NCI-H2107 (cell line): Measurements from ENCODE around the gene HOXC5.

ENCODE experiments used
- DNase-seq: peaks from one replicate; lab custom pipeline; 2025; lab: John Stamatoyannopoulos, UW

The HOXC5 gene

DNA sequence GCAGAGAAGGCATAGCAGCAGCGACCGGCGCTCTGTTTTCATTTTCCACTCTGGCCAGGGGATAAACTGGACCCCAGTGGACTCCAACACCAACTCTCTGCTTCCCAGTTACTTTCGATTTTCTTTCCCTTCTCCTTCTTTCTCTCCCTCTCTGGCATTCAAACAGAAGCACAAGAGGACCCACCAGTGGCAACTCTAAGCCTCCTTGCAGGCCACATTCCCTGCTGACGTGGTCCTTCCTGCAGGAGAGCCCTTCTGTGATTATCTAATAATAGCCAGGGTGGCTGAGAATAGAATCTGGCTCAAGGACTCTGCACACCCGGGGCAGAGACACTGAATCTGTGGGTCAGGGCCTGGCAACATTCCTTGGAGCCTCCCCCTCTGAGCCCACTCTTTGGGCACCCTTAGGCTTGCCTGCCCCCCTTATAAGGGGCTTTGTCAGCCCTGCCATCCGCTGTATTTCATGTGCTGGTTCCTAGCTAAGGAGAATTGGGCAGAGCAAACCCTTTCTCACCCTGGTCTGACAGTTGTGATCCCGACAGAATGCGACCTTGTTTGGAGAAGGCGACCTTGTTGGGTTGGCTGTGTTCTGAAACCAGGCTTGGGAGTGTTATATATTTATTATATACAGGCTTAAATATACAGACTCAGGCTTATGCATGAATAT is 12.8 kb upstream of the HOXC5 start:
- no peak for DNase-seq

DNA sequence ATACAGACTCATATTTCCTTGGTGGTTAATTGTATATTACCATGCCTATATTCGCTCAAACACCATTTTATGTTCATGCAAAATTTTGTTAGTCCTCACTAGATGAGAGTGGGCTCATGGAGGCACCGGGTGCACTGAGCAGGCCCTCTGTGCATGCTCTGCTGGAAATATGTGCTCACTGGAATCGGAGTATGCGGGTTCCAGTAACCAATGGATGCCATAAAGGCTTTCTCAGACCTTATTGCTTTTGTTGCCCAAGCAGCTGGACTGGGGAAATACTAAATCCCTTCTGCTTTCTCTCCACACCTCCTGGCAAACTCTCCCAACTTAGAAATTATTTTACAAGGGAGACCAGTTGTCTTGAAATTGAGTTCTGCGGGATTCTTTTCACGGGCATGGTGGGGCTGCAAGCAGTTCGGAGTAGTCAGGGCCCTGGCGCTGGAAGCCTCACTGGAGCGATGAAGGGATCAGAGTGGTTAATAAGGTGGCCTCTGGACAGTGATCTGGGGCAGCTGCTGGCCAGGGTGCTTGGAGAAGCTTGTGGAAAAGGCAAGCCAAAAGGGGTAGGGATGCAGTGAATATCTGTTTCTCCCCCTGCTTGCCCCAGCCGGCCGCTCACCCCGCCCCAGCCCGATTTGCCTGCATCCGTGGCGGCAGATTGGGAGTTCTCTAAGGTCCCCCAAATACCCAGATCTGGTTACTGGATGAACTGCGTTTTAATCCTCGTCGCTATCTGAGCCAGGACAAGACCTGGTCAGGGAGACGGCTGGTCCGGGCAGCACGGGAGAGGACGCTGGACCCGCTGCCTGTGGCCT is 12.1 kb upstream of the HOXC5 start:
- no peak for DNase-seq

DNA sequence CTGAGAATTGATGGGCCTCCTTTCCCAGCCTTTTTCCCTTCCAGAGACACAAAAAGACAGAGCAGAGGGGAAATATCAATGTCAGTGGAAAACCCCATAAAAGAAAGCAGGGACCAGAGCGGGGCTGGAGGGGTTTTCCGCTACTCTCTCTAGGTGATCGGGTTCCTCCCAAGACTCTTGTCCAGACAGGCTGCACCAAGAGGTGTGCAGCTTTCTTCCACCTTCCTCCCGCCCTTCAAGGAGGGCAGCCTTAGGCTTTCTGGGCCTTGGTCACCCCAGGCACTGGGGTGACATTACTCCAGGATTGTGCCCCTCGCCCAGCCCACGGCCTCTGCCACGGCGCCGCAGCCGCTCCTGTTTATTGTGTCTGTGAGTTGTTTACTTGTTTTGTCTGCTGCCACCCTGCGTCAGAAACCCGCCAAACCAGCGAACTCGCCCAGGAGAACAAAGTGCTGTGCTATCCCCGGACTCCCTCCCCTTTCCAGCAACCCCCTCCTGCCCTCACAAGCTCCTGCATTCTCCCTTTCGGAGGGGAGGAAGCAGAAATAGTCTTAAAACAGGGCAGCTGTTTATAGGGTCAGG is 11.3 kb upstream of the HOXC5 start:
- no peak for DNase-seq

DNA sequence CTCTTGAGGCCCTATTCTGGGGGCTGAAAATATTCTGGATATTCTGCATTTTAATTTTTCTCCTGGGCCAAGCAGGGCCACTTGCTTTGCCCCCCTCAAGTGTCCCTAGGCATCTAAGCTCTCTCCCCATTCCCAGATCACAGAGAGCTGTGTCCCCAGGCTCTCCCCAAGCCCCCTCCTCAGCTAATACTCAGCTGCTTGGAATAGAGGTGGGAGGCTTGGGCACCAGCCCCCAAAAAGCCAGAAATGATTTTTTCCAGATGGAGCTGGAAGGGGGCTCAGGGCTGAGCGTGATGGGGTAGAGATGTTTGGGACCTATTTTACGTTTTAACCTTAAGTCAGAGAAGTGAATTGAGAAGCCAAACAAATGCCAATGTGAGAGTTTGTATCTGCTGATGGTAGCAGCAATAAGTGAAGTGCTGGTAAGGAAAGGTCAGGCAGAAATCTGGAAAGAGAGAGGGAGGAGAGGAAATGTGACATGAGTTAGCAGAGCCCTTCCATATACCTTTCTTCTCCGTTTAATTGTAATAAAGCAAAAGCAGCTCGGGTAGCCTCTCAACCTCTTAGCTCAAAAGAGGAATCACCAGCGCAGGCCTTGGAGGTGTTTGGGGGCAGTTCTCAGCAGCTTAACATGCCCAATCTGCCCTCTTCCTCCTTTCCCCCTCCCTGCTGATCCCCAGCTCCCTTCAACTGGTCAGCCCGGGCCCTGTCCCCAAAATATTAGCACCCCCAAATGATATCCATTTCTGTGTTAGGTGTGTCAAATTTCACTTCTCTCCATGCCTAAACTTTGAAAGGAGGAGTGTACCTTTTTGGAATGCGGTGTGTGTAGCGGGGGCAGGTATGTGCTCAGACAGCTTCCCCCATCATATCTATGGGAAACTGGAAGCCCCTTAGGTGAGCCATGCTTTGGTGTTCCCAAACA is 9.6 kb upstream of the HOXC5 start:
- DNase-seq: no peak

DNA sequence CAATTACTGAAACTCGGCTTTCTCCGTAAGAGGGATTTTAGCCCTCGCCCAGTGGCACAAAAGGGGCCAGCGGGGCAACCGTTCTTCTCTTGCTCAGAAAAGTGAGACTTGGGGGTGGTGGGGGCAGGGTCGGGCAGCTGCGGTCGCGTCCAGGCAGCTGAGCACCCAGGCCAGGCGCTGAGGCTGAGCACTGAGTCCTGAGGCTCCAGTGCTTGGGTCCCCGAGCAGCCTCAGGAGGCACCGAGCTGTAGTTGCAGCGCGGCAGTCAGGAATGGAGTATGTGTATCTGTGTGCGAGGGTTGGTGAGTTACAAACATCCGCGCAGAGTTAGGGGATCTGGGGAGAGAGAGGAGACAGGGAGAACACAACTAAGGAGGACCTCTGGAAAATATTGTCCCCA is 8.7 kb upstream of the HOXC5 start:
- DNase-seq: no peak

DNA sequence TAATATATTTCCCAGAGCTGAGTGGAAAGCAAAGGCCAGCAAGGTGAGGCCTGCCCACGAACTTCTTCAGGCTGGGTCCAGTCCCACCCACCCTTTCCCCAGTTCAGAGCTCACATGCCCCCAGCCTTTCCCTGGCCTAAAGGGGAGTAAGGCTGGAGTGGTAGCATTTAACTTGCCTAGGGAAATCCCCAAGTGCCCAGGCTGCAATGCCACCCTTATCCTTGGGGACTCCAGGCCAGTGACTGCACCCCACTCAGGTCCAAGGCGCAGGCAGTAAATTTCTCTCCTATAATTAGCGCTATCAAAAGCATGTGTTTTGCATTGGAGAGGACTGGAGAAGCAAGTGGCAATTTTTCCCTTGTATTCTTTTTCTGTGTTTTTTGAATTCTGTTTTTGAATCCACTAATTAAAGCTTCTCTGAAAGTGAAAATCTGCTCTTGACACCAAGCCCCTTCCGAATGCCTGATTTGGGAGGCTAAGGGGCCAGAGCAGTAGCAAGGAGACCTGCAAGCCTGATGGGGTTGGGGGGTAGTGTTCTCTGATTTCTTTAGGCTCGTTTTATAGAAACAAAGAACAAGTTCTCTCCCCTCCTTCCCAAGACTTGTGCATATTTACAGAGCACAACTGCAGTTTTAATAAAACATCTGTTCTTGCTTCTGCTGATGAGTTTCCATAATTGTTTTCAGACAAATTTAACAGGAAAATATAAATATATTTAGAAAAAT is 8.1 kb upstream of the HOXC5 start:
- no peak for DNase-seq

DNA sequence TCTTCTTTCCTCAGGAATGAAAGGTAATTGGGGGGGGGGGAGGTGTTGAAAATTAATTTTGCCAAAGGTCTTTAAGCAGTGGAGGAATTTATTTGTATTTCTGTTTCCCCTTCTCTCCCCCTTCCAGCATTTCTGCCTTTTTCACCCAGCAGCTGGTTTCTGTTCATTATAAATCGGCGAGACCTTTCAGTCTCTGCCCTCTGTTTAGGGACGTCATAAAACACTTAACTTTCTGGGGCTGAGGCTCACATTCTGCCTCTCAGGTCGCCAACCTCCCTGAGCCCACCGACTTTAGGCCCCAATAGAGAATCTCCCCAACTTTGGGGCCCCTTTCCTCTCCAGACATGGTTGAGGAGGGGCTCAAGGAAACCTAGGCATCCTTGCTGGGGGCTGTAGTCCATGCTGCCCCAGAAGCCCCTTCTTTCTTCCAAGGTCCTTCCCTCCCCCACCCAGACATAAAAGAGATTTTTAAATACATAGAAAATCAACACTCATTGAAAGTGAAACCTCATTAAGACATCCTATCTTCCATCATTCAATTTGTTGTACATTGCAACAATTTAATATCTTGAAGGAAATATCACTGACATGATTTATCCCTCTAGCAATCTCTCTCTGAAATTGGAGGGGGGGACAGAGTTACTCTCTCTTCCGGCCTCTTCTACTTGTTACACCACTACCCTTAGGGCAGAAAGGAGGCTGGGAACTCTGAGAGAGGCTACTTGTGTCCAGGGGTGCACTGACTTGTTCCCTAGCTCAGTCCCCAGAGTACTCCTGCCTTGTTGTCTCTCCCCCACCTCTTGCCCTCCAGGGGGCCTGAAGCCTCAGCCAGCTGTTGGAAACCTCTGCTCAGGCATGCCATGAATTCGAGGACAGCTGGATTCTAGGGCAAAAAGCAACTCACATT is 7.1 kb upstream of the HOXC5 start:
- DNase-seq: no peak

DNA sequence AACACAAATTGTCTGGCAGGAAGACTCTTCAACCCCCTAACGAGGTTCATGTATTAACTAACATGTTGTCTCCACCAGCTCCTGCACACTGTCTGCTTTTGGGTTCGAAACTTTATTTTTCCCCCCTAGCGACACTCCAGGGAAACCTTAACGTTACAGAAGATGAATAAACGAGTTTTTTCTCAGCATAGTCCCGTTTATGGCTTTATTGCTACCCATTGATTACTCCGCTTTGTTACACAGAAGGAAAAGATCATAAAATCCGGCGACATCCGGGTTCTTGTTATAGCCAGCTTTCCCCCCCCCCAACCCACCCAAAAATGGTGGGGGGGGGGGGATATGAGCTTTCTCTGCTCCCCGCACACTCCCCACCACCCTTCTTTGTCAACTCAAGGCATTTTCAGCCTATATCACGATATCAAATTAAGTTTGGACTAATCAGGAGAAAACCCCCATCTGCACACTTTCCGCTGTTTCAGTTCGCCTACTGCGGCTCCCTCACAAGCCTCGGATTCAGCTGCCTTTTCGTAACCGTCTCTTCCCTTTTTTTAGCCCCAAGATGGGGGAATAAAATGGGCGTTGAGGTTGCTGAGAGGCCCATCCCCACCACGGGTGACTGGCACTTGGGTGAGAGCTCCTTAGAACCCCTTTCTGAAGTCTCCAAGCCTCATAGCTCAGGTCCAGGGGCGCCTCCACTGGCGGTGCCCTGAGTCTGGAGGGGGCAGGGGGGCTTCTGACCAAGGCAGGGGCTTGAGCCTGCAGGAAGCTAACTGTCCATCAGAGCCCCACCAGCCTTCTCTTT is 6.0 kb upstream of the HOXC5 start:
- no peak for DNase-seq

DNA sequence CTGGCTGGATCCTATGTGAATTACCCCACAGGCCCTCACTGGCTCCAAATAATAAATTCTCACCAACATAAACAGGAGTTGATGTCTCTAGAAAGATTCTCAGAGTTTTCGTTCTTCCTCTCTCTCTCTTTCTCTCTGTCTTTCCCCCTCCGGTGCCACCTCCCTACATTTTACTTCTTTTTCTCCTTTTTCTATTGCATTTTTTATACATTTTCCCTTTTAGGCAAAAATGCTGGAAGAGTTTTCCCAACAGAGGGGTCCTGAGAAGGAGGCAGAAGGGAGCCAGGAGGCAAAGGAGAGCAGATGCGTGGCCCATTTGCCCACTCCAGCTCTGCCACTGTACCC is 5.4 kb upstream of the HOXC5 start:
- DNase-seq: no peak

DNA sequence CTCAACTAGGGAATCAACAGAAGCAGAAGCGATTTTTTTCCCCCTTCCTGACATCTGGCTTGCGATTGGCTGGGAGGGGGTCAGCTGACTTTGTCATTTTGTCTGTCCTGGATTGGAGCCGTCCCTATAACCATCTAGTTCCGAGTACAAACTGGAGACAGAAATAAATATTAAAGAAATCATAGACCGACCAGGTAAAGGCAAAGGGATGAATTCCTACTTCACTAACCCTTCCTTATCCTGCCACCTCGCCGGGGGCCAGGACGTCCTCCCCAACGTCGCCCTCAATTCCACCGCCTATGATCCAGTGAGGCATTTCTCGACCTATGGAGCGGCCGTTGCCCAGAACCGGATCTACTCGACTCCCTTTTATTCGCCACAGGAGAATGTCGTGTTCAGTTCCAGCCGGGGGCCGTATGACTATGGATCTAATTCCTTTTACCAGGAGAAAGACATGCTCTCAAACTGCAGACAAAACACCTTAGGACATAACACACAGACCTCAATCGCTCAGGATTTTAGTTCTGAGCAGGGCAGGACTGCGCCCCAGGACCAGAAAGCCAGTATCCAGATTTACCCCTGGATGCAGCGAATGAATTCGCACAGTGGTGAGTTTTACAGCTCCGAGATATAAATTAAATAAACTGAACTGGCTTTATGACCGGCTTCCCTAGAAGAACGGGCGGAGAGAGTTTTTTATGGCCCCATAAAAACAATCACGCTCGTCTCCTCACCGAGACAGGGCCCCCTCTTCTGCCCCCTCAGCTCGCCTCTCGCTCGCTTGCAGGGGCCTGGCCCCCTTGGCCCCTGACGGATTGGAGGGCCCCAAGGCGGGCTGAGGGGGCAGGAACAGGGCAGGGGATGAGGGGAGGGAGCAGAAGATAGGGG is 4.3 kb upstream of the HOXC5 start, which contains the start of gene HOXC6:
TSS of gene HOXC6 (plus strand) at position 127 of the 888 bp plus-strand sequence. CDS start at position 209, 82 bp downstream.
- DNase-seq: no peak

DNA sequence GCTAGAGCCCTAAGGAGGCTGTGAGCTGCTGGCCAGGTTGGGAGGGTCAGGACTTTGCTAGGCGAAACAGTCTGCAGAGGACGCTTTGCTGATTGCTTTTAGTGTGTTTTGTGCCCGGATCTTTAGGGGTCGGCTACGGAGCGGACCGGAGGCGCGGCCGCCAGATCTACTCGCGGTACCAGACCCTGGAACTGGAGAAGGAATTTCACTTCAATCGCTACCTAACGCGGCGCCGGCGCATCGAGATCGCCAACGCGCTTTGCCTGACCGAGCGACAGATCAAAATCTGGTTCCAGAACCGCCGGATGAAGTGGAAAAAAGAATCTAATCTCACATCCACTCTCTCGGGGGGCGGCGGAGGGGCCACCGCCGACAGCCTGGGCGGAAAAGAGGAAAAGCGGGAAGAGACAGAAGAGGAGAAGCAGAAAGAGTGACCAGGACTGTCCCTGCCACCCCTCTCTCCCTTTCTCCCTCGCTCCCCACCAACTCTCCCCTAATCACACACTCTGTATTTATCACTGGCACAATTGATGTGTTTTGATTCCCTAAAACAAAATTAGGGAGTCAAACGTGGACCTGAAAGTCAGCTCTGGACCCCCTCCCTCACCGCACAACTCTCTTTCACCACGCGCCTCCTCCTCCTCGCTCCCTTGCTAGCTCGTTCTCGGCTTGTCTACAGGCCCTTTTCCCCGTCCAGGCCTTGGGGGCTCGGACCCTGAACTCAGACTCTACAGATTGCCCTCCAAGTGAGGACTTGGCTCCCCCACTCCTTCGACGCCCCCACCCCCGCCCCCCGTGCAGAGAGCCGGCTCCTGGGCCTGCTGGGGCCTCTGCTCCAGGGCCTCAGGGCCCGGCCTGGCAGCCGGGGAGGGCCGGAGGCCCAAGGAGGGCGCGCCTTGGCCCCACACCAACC is 3.1 kb upstream of the HOXC5 start:
- no peak for DNase-seq

DNA sequence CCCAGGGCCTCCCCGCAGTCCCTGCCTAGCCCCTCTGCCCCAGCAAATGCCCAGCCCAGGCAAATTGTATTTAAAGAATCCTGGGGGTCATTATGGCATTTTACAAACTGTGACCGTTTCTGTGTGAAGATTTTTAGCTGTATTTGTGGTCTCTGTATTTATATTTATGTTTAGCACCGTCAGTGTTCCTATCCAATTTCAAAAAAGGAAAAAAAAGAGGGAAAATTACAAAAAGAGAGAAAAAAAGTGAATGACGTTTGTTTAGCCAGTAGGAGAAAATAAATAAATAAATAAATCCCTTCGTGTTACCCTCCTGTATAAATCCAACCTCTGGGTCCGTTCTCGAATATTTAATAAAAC is 2.4 kb upstream of the HOXC5 start:
- no peak for DNase-seq

DNA sequence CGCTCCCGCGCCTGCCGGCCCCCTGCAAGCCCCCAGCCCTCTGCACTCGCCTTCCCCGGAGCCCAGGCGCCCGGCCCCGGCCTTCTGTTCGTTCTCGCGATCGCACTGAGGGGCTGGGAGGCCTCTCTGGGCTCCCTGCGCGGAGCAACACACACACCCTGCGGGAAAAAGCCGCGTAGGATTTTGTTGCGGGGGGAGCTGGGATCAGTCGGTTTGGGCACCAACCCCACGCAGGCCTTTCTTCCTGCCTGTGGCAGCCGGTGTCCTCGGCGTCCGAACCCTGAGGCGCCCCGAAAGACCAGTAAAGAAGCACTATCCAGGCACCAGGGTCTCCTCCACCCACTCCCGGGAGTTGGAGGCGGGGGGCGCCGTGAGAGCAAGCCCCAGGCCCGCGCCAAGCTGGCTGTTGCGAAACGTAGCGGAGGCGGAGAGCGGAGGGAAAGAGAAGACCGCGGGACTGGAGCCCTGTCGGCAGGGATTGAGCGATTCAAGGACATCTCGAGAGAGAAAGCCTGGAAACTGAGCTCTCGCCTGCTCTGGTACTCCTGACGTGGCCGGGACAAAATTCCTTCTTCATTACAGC is 1.9 kb upstream of the HOXC5 start:
- DNase-seq: no peak

DNA sequence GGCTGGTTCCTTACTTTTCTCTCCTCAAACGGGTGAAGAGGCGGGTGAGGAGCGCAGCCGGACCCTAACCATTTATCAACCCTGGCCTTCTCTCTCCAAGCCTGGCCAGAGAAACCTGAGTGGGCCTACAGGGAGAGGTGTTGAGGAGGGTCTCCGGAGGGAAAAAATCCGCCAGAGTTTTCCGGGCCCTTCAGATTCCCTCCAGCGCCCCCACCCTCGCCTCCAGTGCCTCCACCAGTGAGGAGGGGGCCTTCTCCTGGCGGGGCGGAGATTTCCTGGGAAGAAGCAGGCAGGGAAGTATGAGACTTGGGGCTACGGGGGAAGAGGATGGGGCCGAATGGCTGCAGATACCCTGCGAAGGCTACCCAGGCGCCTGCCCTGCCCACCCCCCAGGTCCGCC is 1.4 kb upstream of the HOXC5 start:
- no peak for DNase-seq

DNA sequence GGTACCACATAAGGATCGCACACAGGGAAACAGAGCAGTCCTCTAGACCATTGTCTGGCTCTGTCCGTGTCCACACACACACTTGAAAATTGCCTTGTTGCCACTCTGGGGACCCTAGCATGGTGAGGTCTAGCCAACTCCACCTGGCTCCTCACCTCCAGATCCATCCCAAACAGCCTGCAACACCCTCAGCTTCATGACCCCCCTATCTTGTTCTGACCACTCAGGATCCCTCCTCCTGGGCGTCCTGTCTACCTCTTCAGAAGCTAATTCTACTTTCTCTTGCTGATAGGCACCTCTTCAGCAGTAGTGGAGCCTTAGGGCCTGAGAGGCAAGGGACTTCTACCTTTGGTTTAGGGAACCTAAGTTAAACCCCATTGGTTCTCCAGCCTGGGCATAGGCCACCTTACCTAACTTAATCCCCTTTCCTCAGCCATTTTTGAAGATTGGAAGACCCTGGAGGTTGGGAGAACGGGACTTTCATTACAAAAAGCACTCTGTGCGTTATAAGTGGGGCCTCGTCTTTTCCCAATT is 697 bp upstream of the HOXC5 start:
- no peak for DNase-seq

DNA sequence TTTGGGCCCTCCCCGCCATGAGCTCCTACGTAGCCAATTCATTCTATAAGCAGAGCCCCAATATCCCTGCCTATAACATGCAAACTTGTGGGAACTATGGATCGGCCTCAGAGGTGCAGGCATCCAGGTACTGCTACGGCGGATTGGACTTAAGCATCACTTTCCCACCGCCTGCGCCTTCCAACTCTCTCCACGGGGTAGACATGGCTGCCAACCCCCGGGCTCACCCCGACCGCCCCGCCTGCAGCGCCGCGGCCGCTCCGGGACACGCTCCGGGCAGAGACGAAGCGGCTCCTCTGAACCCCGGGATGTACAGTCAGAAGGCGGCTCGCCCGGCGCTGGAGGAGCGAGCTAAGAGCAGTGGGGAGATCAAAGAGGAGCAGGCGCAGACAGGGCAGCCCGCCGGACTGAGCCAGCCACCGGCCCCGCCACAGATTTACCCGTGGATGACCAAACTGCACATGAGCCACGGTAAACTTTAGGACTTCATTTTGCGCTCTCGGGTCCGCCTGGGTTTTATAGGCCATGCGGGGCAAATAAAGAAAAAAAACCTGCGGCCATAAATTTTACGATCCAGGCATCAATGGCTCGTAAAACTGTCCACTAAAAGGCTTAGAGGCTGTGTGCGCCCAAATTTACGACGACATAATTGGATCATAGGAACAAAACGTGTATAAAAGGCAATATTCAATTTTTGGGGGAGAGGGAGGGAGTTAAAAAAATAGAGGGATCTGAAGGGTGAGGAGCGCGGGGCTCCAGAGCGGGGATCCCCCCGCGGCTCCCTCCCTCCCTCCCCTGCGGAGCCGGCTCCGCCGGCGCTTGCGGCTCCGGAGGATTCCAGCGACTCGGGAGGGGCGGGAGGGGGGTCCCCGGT is 493 bp downstream of the HOXC5 start:
- DNase-seq: no peak
